SU-DHL-6 (cell line): ENCODE data around the gene CREBBP.

Source experiments
- H2AFZ ChIP-seq: fragments of 200-600 bp; sonication (generic); 2 replicates; pipeline ENCODE4 v1.6.1; 2014; ENCODE audit warnings: low read depth, mild to moderate bottlenecking, moderate library complexity, mixed read lengths, antibody characterized with exemption, low read length; ENCODE audit not compliant: severe bottlenecking
- H3F3A ChIP-seq: fragments of 200-600 bp; shearing (Covaris generic); 2 replicates; pipeline ENCODE4 v1.6.0; 2016; ENCODE audit warnings: antibody characterized with exemption, mild to moderate bottlenecking; ENCODE audit not compliant: insufficient read depth
- H3K27ac ChIP-seq: fragments of 200-600 bp; sonication (generic); 2 replicates; pipeline ENCODE4 v1.5.1; 2016; ENCODE audit warnings: low read depth, mild to moderate bottlenecking, low read length, moderate library complexity, mixed read lengths
- H3K27me3 ChIP-seq: fragments of 200-600 bp; sonication (generic), shearing (Covaris generic); 2 replicates; pipeline ENCODE4 v1.6.0; 2014; ENCODE audit warnings: mild to moderate bottlenecking, low read length
- H3K36me3 ChIP-seq: fragments of 200-600 bp; sonication (generic); 2 replicates; pipeline ENCODE4 v1.6.1; 2014; ENCODE audit warnings: mild to moderate bottlenecking, low read length, mixed read lengths
- H3K4me2 ChIP-seq: fragments of 300-600, 200-600 bp; shearing (Covaris generic), sonication (generic); 2 replicates; pipeline ENCODE4 v1.6.0; 2014; ENCODE audit warnings: low read length, low read depth, mild to moderate bottlenecking; ENCODE audit not compliant: poor library complexity, severe bottlenecking
- H3K4me3 ChIP-seq: fragments of 200-600 bp; sonication (generic); 2 replicates; pipeline ENCODE4 v1.5.1; 2014; ENCODE audit warnings: antibody characterized with exemption, low read length, mild to moderate bottlenecking, mixed read lengths; ENCODE audit not compliant: insufficient read depth, poor library complexity, severe bottlenecking
- H3K79me2 ChIP-seq: fragments of 200-600 bp; sonication (generic); 2 replicates; pipeline ENCODE4 v1.6.1; 2014; ENCODE audit warnings: mild to moderate bottlenecking, low read length, moderate library complexity; ENCODE audit not compliant: insufficient read depth
- H3K9ac ChIP-seq: fragments of 200-600 bp; sonication (generic); 2 replicates; pipeline ENCODE4 v1.7.0; 2014; ENCODE audit warnings: mild to moderate bottlenecking, low read length
- H3K9me2 ChIP-seq: fragments of 200-600 bp; sonication (generic); replicated peaks from 2 replicates; pipeline ENCODE4 v1.6.1; 2014; ENCODE audit warnings: low read length; ENCODE audit not compliant: insufficient read depth
- H3K9me3 ChIP-seq: fragments of 200-600 bp; sonication (generic); 2 replicates; pipeline ENCODE4 v1.6.1; 2014; ENCODE audit warnings: low read length, mixed read lengths; ENCODE audit not compliant: insufficient read depth
- H4K20me1 ChIP-seq: fragments of 200-600 bp; sonication (generic); 2 replicates; pipeline ENCODE4 v1.6.1; 2014; ENCODE audit warnings: low read depth, mild to moderate bottlenecking, antibody characterized with exemption, low read length, moderate library complexity, mixed read lengths
- CTCF ChIP-seq: fragments of 200-600 bp; sonication (generic); IDR thresholded peaks from one replicate; pipeline ENCODE4 v1.5.1; 2017; ENCODE audit warnings: antibody characterized with exemption, mild to moderate bottlenecking, low read length, moderate library complexity; ENCODE audit not compliant: insufficient read depth, poor library complexity, severe bottlenecking
- EZH2phosphoT487 ChIP-seq: fragments of 200-600 bp; sonication (generic), shearing (Covaris generic); conservative IDR thresholded peaks from 2 replicates; pipeline ENCODE4 v1.6.1; 2018; ENCODE audit warnings: mild to moderate bottlenecking, antibody characterized with exemption, low read length, moderate library complexity, mixed read lengths

The CREBBP gene

GRCh38 chr16:3713587-3714242 is 166.8 kb downstream of the CREBBP start:
- H3K36me3 ChIP-seq = no peaks in the 10 kb centered on the region
- no peak overlapping the region for H3K4me3 ChIP-seq
- H4K20me1 ChIP-seq = no peaks in the 10 kb centered on the region; the same call in 1 of the 2 replicates

GRCh38 chr16:3712861-3713372 is 167.6 kb downstream of the CREBBP start:
- Histone ChIP-seq H3K36me3 (no peaks in the 10 kb centered on the region), H3K9me2 (no peaks in the 10 kb centered on the region), H3K9ac (no peak overlapping the region), H3K4me2 (no peak overlapping the region), H3K27me3 (no peaks in the 10 kb centered on the region), H3K9me3 (no peaks in the 10 kb centered on the region), H3K27ac (no peak overlapping the region), H4K20me1 (no peaks in the 10 kb centered on the region; the same call in 1 of the 2 replicates), H3F3A (no peaks in the 10 kb centered on the region; the same call in 1 of the 2 replicates), H3K79me2 (peaks cover 88% of the 10 kb centered on the region), H3K4me3 (no peak overlapping the region), H2AFZ (no peak overlapping the region)
- no peak for TF ChIP-seq EZH2phosphoT487
- TF ChIP-seq CTCF = no peak

More at GRCh38 chr16:3713587-3714242, 166.8 kb downstream of the CREBBP start:
- Histone ChIP-seq H3K9me2 (no peaks in the 10 kb centered on the region), H3K9ac (no peak overlapping the region), H3K9me3 (no peaks in the 10 kb centered on the region), H2AFZ (no peak overlapping the region), H3K4me2 (no peak overlapping the region), H3K27me3 (no peaks in the 10 kb centered on the region), H3K27ac (no peak overlapping the region), H3K79me2 (peaks cover 85% of the 10 kb centered on the region), H3F3A (no peaks in the 10 kb centered on the region; the same call in 1 of the 2 replicates)
- no peak for TF ChIP-seq CTCF
- TF ChIP-seq EZH2phosphoT487 = no peak

- H4K20me1 ChIP-seq = no peaks in the 10 kb centered on the region; the same call in 1 of the 2 replicates
- H3K36me3 ChIP-seq = no peaks in the 10 kb centered on the region
- H3K27me3 ChIP-seq = no peaks in the 10 kb centered on the region
- no peaks in the 10 kb centered on the region for H3K9me2 ChIP-seq
- no peaks in the 10 kb centered on the region for H3K9me3 ChIP-seq
- no peak overlapping the region for H3K4me2 ChIP-seq
- TF ChIP-seq EZH2phosphoT487 (no peak), CTCF (no peak)
- no peak overlapping the region for H3K4me3 ChIP-seq
- H3K79me2 ChIP-seq = peaks cover 87% of the 10 kb centered on the region
- no peak overlapping the region for H2AFZ ChIP-seq
- H3K27ac ChIP-seq = no peak overlapping the region
- H3F3A ChIP-seq = no peaks in the 10 kb centered on the region
- H3K9ac ChIP-seq = no peak overlapping the region
These were observed 174.1 kb downstream of the CREBBP start for GRCh38 chr16:3706253-3707012.
